ENCODE measurements around the gene RBM47. TPM values are rescaled to one million over a fixed set of nuclear protein-coding genes. Genes with fewer than 3 reads are reported as not detected.
"Not testable (repeated sequence)": the region's sequence is repeated elsewhere in the genome, so short reads cannot be mapped to it uniquely, and the experiment has no call there.

The RBM47 gene
- total RNA-seq, 1 experiment from 2014 or later, result 0.13 TPM

- H3K9me3 ChIP-seq (replicated peaks), result no peaks in the 10 kb centered on the region
- no peaks in the 10 kb centered on the region for H3K4me1 ChIP-seq (replicated peaks)
- no peaks in the 10 kb centered on the region for H3K36me3 ChIP-seq
- H3K27me3 ChIP-seq (replicated peaks), result no peaks in the 10 kb centered on the region
- H3K4me3 ChIP-seq, result no peak overlapping the region
- H3K27ac ChIP-seq, result no peak overlapping the region
- no peak for DNase-seq (ENCODE audit: low read depth in 1 of 2, low spot score in 2 of 2)
Measured at GRCh38 chr4:40454816-40455215, 174.8 kb downstream of the RBM47 start.

- Histone ChIP-seq H3K36me3 (no peaks in the 10 kb centered on the region), H3K27ac (no peak overlapping the region), H3K27me3 (replicated peaks) (no peaks in the 10 kb centered on the region), H3K4me3 (no peak overlapping the region), H3K4me1 (replicated peaks) (no peaks in the 10 kb centered on the region), H3K9me3 (replicated peaks) (no peaks in the 10 kb centered on the region)
- no peak for DNase-seq (ENCODE audit: low read depth in 1 of 2, low spot score in 2 of 2)
Measured at GRCh38 chr4:40453912-40454311, 175.8 kb downstream of the RBM47 start.

- Histone ChIP-seq H3K27me3 (replicated peaks) (no peaks in the 10 kb centered on the region), H3K27ac (no peak overlapping the region), H3K4me3 (no peak overlapping the region), H3K9me3 (replicated peaks) (no peaks in the 10 kb centered on the region), H3K4me1 (replicated peaks) (no peaks in the 10 kb centered on the region), H3K36me3 (no peaks in the 10 kb centered on the region)
- no peak for DNase-seq (ENCODE audit: low read depth in 1 of 2, low spot score in 2 of 2)
Measured at GRCh38 chr4:40448875-40449274, 180.8 kb downstream of the RBM47 start.

- Histone ChIP-seq H3K27me3 (replicated peaks) (no peaks in the 10 kb centered on the region), H3K9me3 (replicated peaks) (no peaks in the 10 kb centered on the region), H3K4me1 (replicated peaks) (no peaks in the 10 kb centered on the region), H3K27ac (no peak overlapping the region), H3K36me3 (no peaks in the 10 kb centered on the region), H3K4me3 (no peak overlapping the region)
- DNase-seq (ENCODE audit: low read depth in 1 of 2, low spot score in 2 of 2), result no peak
Measured at GRCh38 chr4:40446839-40447238, 182.8 kb downstream of the RBM47 start.

- not testable (repeated sequence) for H3K4me1 ChIP-seq (replicated peaks); H3K4me3 ChIP-seq; H3K27me3 ChIP-seq (replicated peaks); DNase-seq (ENCODE audit: low read depth in 1 of 2, low spot score in 2 of 2); H3K27ac ChIP-seq; H3K9me3 ChIP-seq (replicated peaks); H3K36me3 ChIP-seq
Measured at GRCh38 chr4:40446261-40446750, 183.4 kb downstream of the RBM47 start.

GRCh38 chr4:40445671-40446070 lies 184.0 kb downstream of the RBM47 start:
- Histone ChIP-seq H3K27me3 (replicated peaks) (no peaks in the 10 kb centered on the region), H3K9me3 (replicated peaks) (no peaks in the 10 kb centered on the region), H3K27ac (no peak overlapping the region), H3K4me1 (replicated peaks) (no peaks in the 10 kb centered on the region), H3K36me3 (no peaks in the 10 kb centered on the region), H3K4me3 (no peak overlapping the region)
- DNase-seq (ENCODE audit: low read depth in 1 of 2, low spot score in 2 of 2), result no peak

- no peak overlapping the region for H3K27ac ChIP-seq
- no peak overlapping the region for H3K4me3 ChIP-seq
- no peak for DNase-seq (ENCODE audit: low read depth in 1 of 2, low spot score in 2 of 2)
- H3K4me1 ChIP-seq (replicated peaks), result no peaks in the 10 kb centered on the region
- H3K27me3 ChIP-seq (replicated peaks), result no peaks in the 10 kb centered on the region
- no peaks in the 10 kb centered on the region for H3K36me3 ChIP-seq
- no peaks in the 10 kb centered on the region for H3K9me3 ChIP-seq (replicated peaks)
Measured at GRCh38 chr4:40441430-40441829, 188.2 kb downstream of the RBM47 start.

GRCh38 chr4:40439519-40439918 lies 190.1 kb downstream of the RBM47 start:
- H3K9me3 ChIP-seq (replicated peaks), result no peaks in the 10 kb centered on the region
- no peak overlapping the region for H3K4me3 ChIP-seq
- no peak for DNase-seq (ENCODE audit: low read depth in 1 of 2, low spot score in 2 of 2)
- no peak overlapping the region for H3K27ac ChIP-seq
- H3K36me3 ChIP-seq, result no peaks in the 10 kb centered on the region
- no peaks in the 10 kb centered on the region for H3K4me1 ChIP-seq (replicated peaks)
- H3K27me3 ChIP-seq (replicated peaks), result no peaks in the 10 kb centered on the region

GRCh38 chr4:40438384-40439026 lies 191.2 kb downstream of the RBM47 start:
- Histone ChIP-seq H3K27ac (no peak overlapping the region), H3K36me3 (no peaks in the 10 kb centered on the region), H3K4me3 (no peak overlapping the region), H3K4me1 (replicated peaks) (no peaks in the 10 kb centered on the region), H3K27me3 (replicated peaks) (no peaks in the 10 kb centered on the region), H3K9me3 (replicated peaks) (no peaks in the 10 kb centered on the region)
- no peak for DNase-seq (ENCODE audit: low read depth in 1 of 2, low spot score in 2 of 2)

GRCh38 chr4:40437741-40438383 lies 191.8 kb downstream of the RBM47 start:
- Histone ChIP-seq H3K36me3 (no peaks in the 10 kb centered on the region), H3K27ac (no peak overlapping the region), H3K4me1 (replicated peaks) (no peaks in the 10 kb centered on the region), H3K4me3 (no peak overlapping the region), H3K9me3 (replicated peaks) (no peaks in the 10 kb centered on the region), H3K27me3 (replicated peaks) (no peaks in the 10 kb centered on the region)
- DNase-seq (ENCODE audit: low read depth in 1 of 2, low spot score in 2 of 2), result no peak

- not testable (repeated sequence) for H3K36me3 ChIP-seq; H3K9me3 ChIP-seq (replicated peaks); H3K4me1 ChIP-seq (replicated peaks); H3K4me3 ChIP-seq; H3K27me3 ChIP-seq (replicated peaks); DNase-seq (ENCODE audit: low read depth in 1 of 2, low spot score in 2 of 2); H3K27ac ChIP-seq
Measured at GRCh38 chr4:40435306-40435705, 194.4 kb downstream of the RBM47 start.

- H3K9me3 ChIP-seq (replicated peaks), result no peaks in the 10 kb centered on the region
- H3K36me3 ChIP-seq, result no peaks in the 10 kb centered on the region
- no peaks in the 10 kb centered on the region for H3K4me1 ChIP-seq (replicated peaks)
- no peak for DNase-seq (ENCODE audit: low read depth in 1 of 2, low spot score in 2 of 2)
- H3K4me3 ChIP-seq, result no peak overlapping the region
- no peak overlapping the region for H3K27ac ChIP-seq
- no peaks in the 10 kb centered on the region for H3K27me3 ChIP-seq (replicated peaks)
Measured at GRCh38 chr4:40434126-40434687, 195.5 kb downstream of the RBM47 start.

- no peaks in the 10 kb centered on the region for H3K27me3 ChIP-seq (replicated peaks)
Measured at GRCh38 chr4:40432504-40432903, 197.2 kb downstream of the RBM47 start.

GRCh38 chr4:40427871-40428270 lies 201.8 kb downstream of the RBM47 start:
- H3K27me3 ChIP-seq (replicated peaks); H3K9me3 ChIP-seq (replicated peaks); H3K4me1 ChIP-seq (replicated peaks); H3K36me3 ChIP-seq; DNase-seq (ENCODE audit: low read depth in 1 of 2, low spot score in 2 of 2); H3K27ac ChIP-seq; H3K4me3 ChIP-seq: not testable (repeated sequence)

More at GRCh38 chr4:40432504-40432903, 197.2 kb downstream of the RBM47 start:
- no peaks in the 10 kb centered on the region for H3K36me3 ChIP-seq
- H3K4me1 ChIP-seq (replicated peaks), result no peaks in the 10 kb centered on the region
- DNase-seq (ENCODE audit: low read depth in 1 of 2, low spot score in 2 of 2), result no peak
- no peak overlapping the region for H3K4me3 ChIP-seq
- H3K27ac ChIP-seq, result no peak overlapping the region
- H3K9me3 ChIP-seq (replicated peaks), result no peaks in the 10 kb centered on the region

All from SJSA1 (cell line).